Sciatic nerve (tissue), 2 donors: ENCODE data around the gene WDFY4. TPM values are rescaled to one million over a fixed set of nuclear protein-coding genes. Genes with fewer than 3 reads are reported as not detected.

Source experiments
- ATAC-seq: fragments of 200-7000 bp; cut with Tn5 transposase; one replicate; pipeline ENCODE4 v1.9.1; 2020; ENCODE audit warnings: mild to moderate bottlenecking, moderate library complexity
- DNase-seq: peaks from one replicate; pipeline ENCODE4 v3.0.0-alpha.2; 2020; ENCODE audit warnings: low spot score
- intact Hi-C: fragments of 100-400 bp; cut with DNase I; formaldehyde crosslinking; loops from one replicate; pipeline ENCODE4 v1.14.2; 2022
- total RNA-seq: library from RNA; stranded (reverse); fragmentation: NEBNext Ultra II Directional; extraction: Animal tissue kit (Norgen Biotek cat#: 25700); gene quantifications from one replicate; pipeline ENCODE4 v1.2.1, GENCODE V29; 2021
- donor health status: DM: no; HTN: no; CAD: no.
- donor health status: DM: no; HTN: no; CAD: no.

WDFY4 gene
- total RNA-seq, 1 donor from 2014 or later: 8.6 TPM

GRCh38 chr10:48903151-48903550 lies 218.5 kb downstream of the WDFY4 start:
- intact Hi-C loops: no loop called here
- ATAC-seq (no peak), DNase-seq (no peak)

GRCh38 chr10:48904861-48905260 lies 220.2 kb downstream of the WDFY4 start:
- ATAC-seq (no peak), DNase-seq (no peak)
- intact Hi-C loops: no loop called here

GRCh38 chr10:48905311-48905710 lies 220.6 kb downstream of the WDFY4 start:
- intact Hi-C loops: no loop called here
- no peak for DNase-seq
- no peak for ATAC-seq

DNA sequence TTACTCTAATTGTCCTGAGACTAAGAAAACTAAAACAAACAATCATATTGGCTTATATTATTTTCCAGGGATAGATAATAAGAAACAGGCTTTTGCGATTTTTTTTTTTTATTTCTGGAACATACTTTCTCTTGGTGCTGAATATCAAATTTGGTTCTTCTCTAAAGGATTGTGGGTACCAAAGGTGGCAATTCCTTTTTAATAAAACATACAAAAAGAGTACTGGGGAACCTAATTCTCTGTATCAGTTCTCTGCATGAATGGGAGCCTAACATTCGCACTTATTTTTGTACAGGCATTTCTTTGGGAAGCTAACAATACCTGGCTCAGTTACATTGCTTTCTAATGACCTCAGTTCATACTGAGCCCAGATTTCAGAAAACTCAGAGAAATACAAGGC lies 222.2 kb downstream of the WDFY4 start:
- DNase-seq: no peak
- no peak for ATAC-seq
- intact Hi-C loops: no loop called here

GRCh38 chr10:48907730-48908129 lies 223.1 kb downstream of the WDFY4 start:
- intact Hi-C loops: no loop called here
- DNase-seq: no peak
- no peak for ATAC-seq

- DNase-seq (no peak), ATAC-seq (no peak)
- intact Hi-C loops: no loop called here
Measured at GRCh38 chr10:48910548-48910947, 225.9 kb downstream of the WDFY4 start.

DNA sequence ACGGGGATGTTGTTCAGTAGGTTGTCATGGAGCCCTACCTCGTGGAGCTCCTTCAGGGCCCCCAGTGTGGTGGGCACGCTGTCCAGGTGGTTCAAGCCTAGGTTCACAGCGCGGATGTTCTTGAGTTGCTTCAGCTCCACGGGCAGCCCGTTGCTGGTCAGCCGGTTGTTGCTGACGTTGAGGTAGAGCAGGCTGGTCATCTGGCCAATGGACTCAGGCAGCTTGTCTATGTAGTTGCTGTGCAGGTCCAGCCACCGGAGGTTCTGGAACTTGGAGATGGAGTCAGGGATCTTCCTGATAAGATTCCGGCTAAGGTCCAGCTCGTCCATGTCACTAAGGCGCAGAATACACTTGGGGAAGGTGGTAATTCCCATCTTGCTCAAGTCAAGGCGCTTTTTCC lies 229.0 kb downstream of the WDFY4 start:
- DNase-seq (no peak), ATAC-seq (no peak)
- intact Hi-C loops: no loop called here

DNA sequence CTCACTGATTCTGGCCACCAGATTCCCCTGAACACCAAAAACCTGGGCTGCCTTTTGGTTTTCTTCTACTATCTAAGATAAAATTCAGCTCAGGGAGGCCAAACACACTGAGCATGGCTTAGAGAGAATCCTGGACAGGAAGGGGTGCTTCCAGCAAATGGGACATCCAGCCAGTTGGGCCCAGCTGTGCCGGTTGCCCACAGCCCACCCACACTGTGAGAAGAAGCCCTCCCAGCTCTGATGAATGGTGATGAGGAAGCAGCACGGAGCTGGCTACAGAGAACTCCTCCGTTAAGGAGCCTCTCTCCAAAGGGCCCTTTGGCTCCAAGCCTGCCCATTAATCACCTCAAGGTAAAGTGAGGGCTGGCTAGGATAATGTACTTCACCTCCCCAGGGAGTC lies 239.1 kb downstream of the WDFY4 start:
- intact Hi-C loops: no loop called here
- ATAC-seq (no peak), DNase-seq (no peak)

- intact Hi-C loops: no loop called here
- DNase-seq (no peak), ATAC-seq (no peak)
Measured at GRCh38 chr10:48924988-48925387, 240.3 kb downstream of the WDFY4 start.

- peak; percentile 38 for ATAC-seq
- intact Hi-C loops: no loop called here
- DNase-seq: no peak
Measured at GRCh38 chr10:48926255-48926654, 241.6 kb downstream of the WDFY4 start.

- DNase-seq: no peak
- intact Hi-C loops: no loop called here
- ATAC-seq: no peak
Measured at GRCh38 chr10:48926764-48927540, 242.3 kb downstream of the WDFY4 start.

- intact Hi-C loops: no loop called here
- ATAC-seq: no peak
- no peak for DNase-seq
Measured at GRCh38 chr10:48929413-48929990, 244.8 kb downstream of the WDFY4 start.

- ATAC-seq (no peak), DNase-seq (no peak)
- intact Hi-C loops: no loop called here
Measured at GRCh38 chr10:48931188-48931587, 246.5 kb downstream of the WDFY4 start.

GRCh38 chr10:48932831-48933664 lies 248.4 kb downstream of the WDFY4 start:
- intact Hi-C loops: no loop called here
- DNase-seq (no peak), ATAC-seq (no peak)

GRCh38 chr10:48934672-48935501 lies 250.2 kb downstream of the WDFY4 start:
- intact Hi-C loops: no loop called here
- ATAC-seq: no peak
- no peak for DNase-seq

DNA sequence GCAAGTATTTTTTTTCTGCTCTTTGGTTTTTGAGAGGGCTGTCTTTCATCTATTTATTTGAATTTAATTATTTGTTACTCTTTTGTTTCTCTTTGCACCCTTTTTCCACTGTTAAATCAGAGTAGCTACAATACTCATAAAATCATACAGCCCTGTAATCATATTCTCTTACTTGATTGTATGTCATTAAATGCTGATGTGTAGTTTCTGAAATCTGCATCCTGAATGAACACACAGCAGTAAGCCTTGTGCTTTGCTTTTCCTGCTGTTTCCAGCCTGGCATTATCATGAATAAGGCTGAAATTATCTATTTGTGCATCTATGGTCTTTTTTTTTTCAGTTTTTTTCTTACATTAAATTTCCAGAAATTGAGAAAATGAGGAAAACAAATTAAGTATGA lies 250.9 kb downstream of the WDFY4 start:
- DNase-seq: no peak
- no peak for ATAC-seq
- intact Hi-C loops: no loop called here

DNA sequence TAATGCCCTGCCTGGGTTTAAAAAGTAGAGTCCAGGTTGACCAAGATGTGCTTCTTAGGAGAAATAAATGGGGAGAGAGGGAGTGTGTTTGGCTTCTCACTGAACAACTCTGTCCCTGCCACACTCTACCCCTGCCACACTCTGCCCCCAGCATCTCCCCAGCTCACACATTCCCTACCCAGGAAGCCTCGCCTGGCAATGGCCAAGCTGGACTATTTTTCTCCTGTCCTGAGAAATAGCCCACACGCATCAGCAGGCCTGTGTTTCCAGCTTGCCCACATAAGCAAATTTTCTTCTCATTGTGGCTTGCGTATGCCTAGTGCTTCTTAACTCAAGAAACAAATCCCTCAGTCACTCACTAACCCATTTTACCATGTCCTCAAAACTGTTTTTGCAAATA lies 253.1 kb downstream of the WDFY4 start:
- intact Hi-C loops: no loop called here
- ATAC-seq: no peak
- no peak for DNase-seq

- ATAC-seq (no peak), DNase-seq (no peak)
- intact Hi-C loops: no loop called here
Measured at GRCh38 chr10:48938281-48938680, 253.6 kb downstream of the WDFY4 start.

- intact Hi-C loops: no loop called here
- no peak for ATAC-seq
- DNase-seq: no peak
Measured at GRCh38 chr10:48938990-48939536, 254.4 kb downstream of the WDFY4 start.
